Ishikawa (cell line): Measurements from ENCODE around the gene MECR.

ENCODE experiments used
- CEBPB ChIP-seq: IDR thresholded peaks from 2 replicates; pipeline ENCODE4 v1.6.1; 2012
- EP300 ChIP-seq: IDR thresholded peaks from 2 replicates; pipeline ENCODE4 v1.6.1; 2012; ENCODE audit warnings: borderline replicate concordance
- NFIC ChIP-seq: IDR thresholded peaks from 2 replicates; pipeline ENCODE4 v1.6.1; 2012
- RAD21 ChIP-seq: IDR thresholded peaks from 2 replicates; pipeline ENCODE4 v1.6.1; 2012; ENCODE audit warnings: low read depth
- REST ChIP-seq: IDR thresholded peaks from 2 replicates; pipeline ENCODE4 v1.6.1; 2012; ENCODE audit warnings: low read depth, mild to moderate bottlenecking
- TAF1 ChIP-seq: IDR thresholded peaks from 2 replicates; pipeline ENCODE4 v1.6.1; 2012; ENCODE audit warnings: low read depth, mild to moderate bottlenecking
- YY1 ChIP-seq: IDR thresholded peaks from 2 replicates; pipeline ENCODE4 v1.6.1; 2012; ENCODE audit warnings: low read depth
- ZBTB7A ChIP-seq: IDR thresholded peaks from 2 replicates; pipeline ENCODE4 v1.6.1; 2012; ENCODE audit warnings: low read depth

GRCh38 chr1:29179641-29180184 is 51.0 kb downstream of the MECR start:
- TF ChIP-seq RAD21 (no peak), CEBPB (no peak), REST (no peak), TAF1 (no peak), NFIC (no peak), YY1 (no peak), ZBTB7A (no peak), EP300 (no peak)
